ENCODE results near the gene FICD. TPM values are rescaled to one million over a fixed set of nuclear protein-coding genes. Genes with fewer than 3 reads are reported as not detected.
A peak's percentile ranks its signal among the peaks of the same experiment; 100 is the strongest.
"Not testable (repeated sequence)": the region's sequence is repeated elsewhere in the genome, so short reads cannot be mapped to it uniquely, and the experiment has no call there.

FICD gene
- total and polyA plus RNA-seq, 2 of the 13 experiments (the other 11 are each of a cell fraction or from before 2014, with no cell fraction given), result 0.99 to 3.0 TPM

DNA sequence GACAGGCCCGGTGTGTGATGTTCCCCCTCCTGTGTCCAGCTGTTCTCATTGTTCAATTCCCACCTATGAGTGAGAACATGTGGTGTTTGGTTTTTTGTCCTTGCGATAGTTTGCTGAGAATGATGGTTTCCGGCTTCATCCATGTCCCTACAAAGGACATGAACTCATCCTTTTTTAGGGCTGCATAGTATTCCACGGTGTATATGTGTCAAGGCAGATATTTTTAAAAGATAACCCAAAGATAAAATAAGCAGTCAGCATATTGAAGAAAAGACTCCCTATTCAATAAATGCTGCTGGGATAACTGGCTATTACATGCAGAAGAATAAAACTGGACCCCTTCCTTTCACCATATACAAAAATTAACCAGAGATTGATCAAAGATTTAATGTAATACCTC, 28.0 kb upstream of the FICD start:
- H3K4me1 ChIP-seq (ENCODE audit: insufficient read depth, low read length); FAIRE-seq; CTCF ChIA-PET (ENCODE audit: low intra/inter-chr PET ratio, low total read pairs); H2AFZ ChIP-seq (ENCODE audit: low read length); H3K9ac ChIP-seq (ENCODE audit: insufficient read depth, low read depth, low read length); H3K9me3 ChIP-seq (ENCODE audit: low read length); H3K4me2 ChIP-seq (ENCODE audit: low read depth, low read length); H4K20me1 ChIP-seq (ENCODE audit: insufficient read depth, low read length); in situ Hi-C loops (cut with HindIII; ENCODE audit: extremely low pct_ligation_motif_present, low pct_unique_long_range_greater_than_20kb); H3K4me3 ChIP-seq (replicated peaks in 1 of 3; ENCODE audit: insufficient read depth in 1 of 3, low read depth in 2 of 3, low read length in 3 of 3); POLR2A ChIA-PET; BruUV-seq (replicated peaks); H3K79me2 ChIP-seq (ENCODE audit: insufficient read depth, low read length); H3K27ac ChIP-seq (ENCODE audit: extremely low read length, insufficient read depth, low read length); DNase-seq (ENCODE audit: low spot score); H3K36me3 ChIP-seq (replicated peaks in 1 of 2; ENCODE audit: control insufficient read depth in 1 of 2, insufficient read depth in 2 of 2, low read length in 2 of 2); intact Hi-C loops (cut with micrococcal nuclease; ENCODE audit: unreplicated experiment); ATAC-seq; H3K27me3 ChIP-seq (ENCODE audit: control insufficient read depth in 1 of 2, insufficient read depth in 2 of 2, low read length in 2 of 2): not testable (repeated sequence)
- TF ChIP-seq MAFK (conservative IDR thresholded peaks at IDR 0.05 in 1 of 2, IDR thresholded peaks at IDR 0.05 in 1 of 2; ENCODE audit: low read length in 2 of 2), result 0 out of 4 replicates have a peak, but pooled peaks of 1 of the 2 experiments have one; percentile 13
- WGBS (ENCODE audit: low lambda C conversion rate), result 19% methylated on average over 4 of the region's 4 CpGs

DNA sequence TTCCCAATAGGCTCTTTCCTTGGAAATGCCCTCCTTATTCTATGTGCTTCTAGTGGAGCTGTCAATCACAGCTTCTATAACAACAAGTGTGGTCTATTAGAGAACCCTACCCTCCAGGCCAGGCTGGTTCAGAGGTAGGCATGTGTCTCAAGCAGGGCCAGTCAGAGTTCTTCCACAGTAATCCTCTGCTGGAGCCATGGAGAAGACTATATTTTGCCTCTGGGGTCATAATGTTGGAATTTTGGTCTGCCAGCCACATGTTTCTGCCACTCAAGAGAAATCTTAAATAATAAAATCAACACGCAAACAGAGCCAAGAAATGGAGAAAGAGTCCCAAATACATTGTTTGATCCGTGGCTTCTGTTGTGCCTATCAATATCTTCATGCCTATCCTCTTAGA, 23.8 kb upstream of the FICD start:
- H3K4me2 ChIP-seq (ENCODE audit: low read depth, low read length), result no peak overlapping the region
- no peak for DNase-seq (ENCODE audit: low spot score)
- CTCF ChIA-PET (ENCODE audit: low intra/inter-chr PET ratio, low total read pairs), result no interaction called here
- H3K9ac ChIP-seq (ENCODE audit: insufficient read depth, low read depth, low read length), result no peak overlapping the region
- no peaks in the 10 kb centered on the region for H3K79me2 ChIP-seq (ENCODE audit: insufficient read depth, low read length)
- WGBS (ENCODE audit: low lambda C conversion rate), result 7% methylated on average over 2 of the region's 2 CpGs
- H3K4me1 ChIP-seq (ENCODE audit: insufficient read depth, low read length), result no peaks in the 10 kb centered on the region
- H3K27ac ChIP-seq (ENCODE audit: extremely low read length, insufficient read depth, low read length), result no peak overlapping the region
- no TSS peak for BruUV-seq (replicated peaks)
- no peaks in the 10 kb centered on the region for H3K9me3 ChIP-seq (ENCODE audit: low read length)
- intact Hi-C loops (cut with micrococcal nuclease; ENCODE audit: unreplicated experiment), result no loop called here
- in situ Hi-C loops (cut with HindIII; ENCODE audit: extremely low pct_ligation_motif_present, low pct_unique_long_range_greater_than_20kb), result loop anchor here (10.0 kb wide), 1 partner anchor 486 kb away; no protein-coding TSS in a partner anchor
- TF ChIP-seq SRSF9 (IDR thresholded peaks at IDR 0.05; ENCODE audit: borderline replicate concordance, insufficient read depth, low read depth, low read length, poor library complexity, severe bottlenecking) (no peak), NKX3-1 (CRISPR knock-in tag; IDR thresholded peaks at IDR 0.05) (no peak), ZBTB39 (CRISPR knock-in tag; IDR thresholded peaks at IDR 0.05) (no peak), ZNF276 (CRISPR knock-in tag; IDR thresholded peaks at IDR 0.05; ENCODE audit: low read depth) (no peak), ZNF564 (CRISPR knock-in tag; IDR thresholded peaks at IDR 0.05) (no peak), ATAD3A (CRISPR knock-in tag; IDR thresholded peaks at IDR 0.05) (no peak), DMAP1 (CRISPR knock-in tag; IDR thresholded peaks at IDR 0.05) (no peak), ZNF761 (CRISPR knock-in tag; conservative IDR thresholded peaks at IDR 0.05) (no peak), HNRNPLL (IDR thresholded peaks at IDR 0.05; ENCODE audit: low read depth, low read length, poor library complexity, severe bottlenecking) (no peak)
- FAIRE-seq, result no peak
- H3K4me3 ChIP-seq (replicated peaks in 1 of 3; ENCODE audit: insufficient read depth in 1 of 3, low read depth in 2 of 3, low read length in 3 of 3), result no peak overlapping the region
- ATAC-seq, result no peak
- H4K20me1 ChIP-seq (ENCODE audit: insufficient read depth, low read length), result no peaks in the 10 kb centered on the region
- H3K27me3 ChIP-seq (ENCODE audit: control insufficient read depth in 1 of 2, insufficient read depth in 2 of 2, low read length in 2 of 2), result no peaks in the 10 kb centered on the region
- no peaks in the 10 kb centered on the region for H3K36me3 ChIP-seq (replicated peaks in 1 of 2; ENCODE audit: control insufficient read depth in 1 of 2, insufficient read depth in 2 of 2, low read length in 2 of 2)
- H2AFZ ChIP-seq (ENCODE audit: low read length), result no peak overlapping the region
- POLR2A ChIA-PET, result no interaction called here

Measured in HepG2 (cell line).